ENCODE measurements around the gene SPATA16. TPM values are rescaled to one million over a fixed set of nuclear protein-coding genes. Genes with fewer than 3 reads are reported as not detected.

Gene SPATA16
- polyA plus RNA-seq, 1 donor from 2014 or later = not detected

- Histone ChIP-seq H3K27me3 (ENCODE audit: insufficient read depth, low read depth, low read length) (no peaks in the 10 kb centered on the region), H3K4me2 (ENCODE audit: low read length) (no peak overlapping the region), H2AFZ (ENCODE audit: low read depth, low read length) (no peak overlapping the region), H3K9me2 (ENCODE audit: insufficient read depth, low read length) (no peaks in the 10 kb centered on the region), H3F3A (ENCODE audit: insufficient read depth, low read length, poor library complexity, severe bottlenecking) (no peaks in the 10 kb centered on the region), H3K9ac (ENCODE audit: low read length) (no peak overlapping the region), H3K36me3 (ENCODE audit: insufficient read depth, low read length) (no peaks in the 10 kb centered on the region), H3K27ac (ENCODE audit: low read length) (no peak overlapping the region), H3K9me3 (ENCODE audit: low read length) (no peaks in the 10 kb centered on the region), H3K79me2 (replicated peaks; ENCODE audit: insufficient read depth, low read length) (no peaks in the 10 kb centered on the region), H3K4me3 (ENCODE audit: low read length) (no peak overlapping the region), H4K20me1 (ENCODE audit: insufficient read depth) (no peaks in the 10 kb centered on the region)
- TF ChIP-seq EZH2 (IDR thresholded peaks at IDR 0.05; ENCODE audit: borderline replicate concordance, insufficient read depth, low read length, poor library complexity, severe bottlenecking) (no peak), EP300 (conservative IDR thresholded peaks at IDR 0.05; ENCODE audit: poor library complexity, severe bottlenecking) (no peak), MXI1 (conservative IDR thresholded peaks at IDR 0.05; ENCODE audit: poor library complexity, severe bottlenecking) (no peak), POLR2AphosphoS5 (IDR thresholded peaks at IDR 0.05) (no peak), RAD21 (conservative IDR thresholded peaks at IDR 0.05) (no peak), REST (IDR thresholded peaks at IDR 0.05; ENCODE audit: borderline replicate concordance) (no peak), SMC3 (conservative IDR thresholded peaks at IDR 0.05; ENCODE audit: poor library complexity) (no peak), CTCF (IDR thresholded peaks at IDR 0.05; ENCODE audit: poor library complexity, severe bottlenecking) (no peak)
These were observed 121.7 kb downstream of the SPATA16 start for GRCh38 chr3:173019378-173019777.

GRCh38 chr3:173018758-173019157, 122.3 kb downstream of the SPATA16 start:
- no peak overlapping the region for H3K27ac ChIP-seq (ENCODE audit: low read length)
- TF ChIP-seq RAD21 (conservative IDR thresholded peaks at IDR 0.05) = no peak
- no peak for TF ChIP-seq MXI1 (conservative IDR thresholded peaks at IDR 0.05; ENCODE audit: poor library complexity, severe bottlenecking)
- TF ChIP-seq TAF1 (IDR thresholded peaks at IDR 0.05; ENCODE audit: low read depth) = no peak
- no peak for TF ChIP-seq EZH2 (IDR thresholded peaks at IDR 0.05; ENCODE audit: borderline replicate concordance, insufficient read depth, low read length, poor library complexity, severe bottlenecking)
- no peak for TF ChIP-seq EP300 (conservative IDR thresholded peaks at IDR 0.05; ENCODE audit: poor library complexity, severe bottlenecking)
- no peak for TF ChIP-seq POLR2AphosphoS5 (IDR thresholded peaks at IDR 0.05)
- TF ChIP-seq REST (IDR thresholded peaks at IDR 0.05; ENCODE audit: borderline replicate concordance) = no peak
- TF ChIP-seq SMC3 (conservative IDR thresholded peaks at IDR 0.05; ENCODE audit: poor library complexity) = no peak
- TF ChIP-seq CTCF (IDR thresholded peaks at IDR 0.05; ENCODE audit: poor library complexity, severe bottlenecking) = no peak
- no peak overlapping the region for H2AFZ ChIP-seq (ENCODE audit: low read depth, low read length)

More at GRCh38 chr3:173018758-173019157, 122.3 kb downstream of the SPATA16 start:
- Histone ChIP-seq H3K4me2 (ENCODE audit: low read length) (no peak overlapping the region), H4K20me1 (ENCODE audit: insufficient read depth) (no peaks in the 10 kb centered on the region), H3K27me3 (ENCODE audit: insufficient read depth, low read depth, low read length) (no peaks in the 10 kb centered on the region), H3K4me3 (ENCODE audit: low read length) (no peak overlapping the region), H3K36me3 (ENCODE audit: insufficient read depth, low read length) (no peaks in the 10 kb centered on the region), H3K9me3 (ENCODE audit: low read length) (no peaks in the 10 kb centered on the region), H3K9ac (ENCODE audit: low read length) (no peak overlapping the region), H3K9me2 (ENCODE audit: insufficient read depth, low read length) (no peaks in the 10 kb centered on the region), H3F3A (ENCODE audit: insufficient read depth, low read length, poor library complexity, severe bottlenecking) (no peaks in the 10 kb centered on the region), H3K79me2 (replicated peaks; ENCODE audit: insufficient read depth, low read length) (no peaks in the 10 kb centered on the region)

All from neural cell (in vitro differentiated cells).